NCI-H2196 treated with DMSO at 0.1 percent for 48 hours (cell line): Measurements from ENCODE around the gene OR9Q1.
"Not testable (repeated sequence)": the region's sequence is repeated elsewhere in the genome, so short reads cannot be mapped to it uniquely, and the experiment has no call there.

Source experiments
- DNase-seq: peaks from one replicate; lab custom pipeline; 2025; ENCODE audit not compliant: unreplicated experiment; lab: John Stamatoyannopoulos, UW

Gene OR9Q1, protein sequence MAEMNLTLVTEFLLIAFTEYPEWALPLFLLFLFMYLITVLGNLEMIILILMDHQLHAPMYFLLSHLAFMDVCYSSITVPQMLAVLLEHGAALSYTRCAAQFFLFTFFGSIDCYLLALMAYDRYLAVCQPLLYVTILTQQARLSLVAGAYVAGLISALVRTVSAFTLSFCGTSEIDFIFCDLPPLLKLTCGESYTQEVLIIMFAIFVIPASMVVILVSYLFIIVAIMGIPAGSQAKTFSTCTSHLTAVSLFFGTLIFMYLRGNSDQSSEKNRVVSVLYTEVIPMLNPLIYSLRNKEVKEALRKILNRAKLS

DNA sequence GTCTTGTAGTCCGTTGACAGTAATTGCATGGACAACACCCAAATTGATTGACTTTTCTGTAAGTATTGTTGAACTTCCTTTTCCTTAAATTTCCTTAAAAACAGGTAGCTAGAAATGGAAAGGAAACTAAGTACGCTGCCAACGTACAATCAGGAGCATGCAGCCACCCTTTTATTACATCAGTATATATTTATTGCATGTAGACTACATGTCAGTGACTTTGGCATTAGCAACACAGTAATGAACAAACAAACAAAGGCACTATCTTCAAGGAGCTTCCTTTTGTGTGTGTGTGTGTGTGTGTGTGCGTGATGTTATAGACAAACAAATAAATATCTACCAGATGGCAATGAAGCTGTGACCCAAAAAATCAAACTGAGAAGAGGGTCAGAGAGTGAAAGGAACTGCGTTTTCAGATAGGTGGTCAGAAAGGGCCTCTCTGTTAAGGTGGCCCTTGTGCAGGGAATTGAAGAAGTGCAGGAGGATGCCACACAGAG, at the start of gene OR9Q1:
Gene OR9Q1, plus strand, starts transcription at position 447 of the 497 bp plus-strand sequence. CDS start 155,564 bp downstream, outside the sequence.
- DNase-seq = no peak

DNA sequence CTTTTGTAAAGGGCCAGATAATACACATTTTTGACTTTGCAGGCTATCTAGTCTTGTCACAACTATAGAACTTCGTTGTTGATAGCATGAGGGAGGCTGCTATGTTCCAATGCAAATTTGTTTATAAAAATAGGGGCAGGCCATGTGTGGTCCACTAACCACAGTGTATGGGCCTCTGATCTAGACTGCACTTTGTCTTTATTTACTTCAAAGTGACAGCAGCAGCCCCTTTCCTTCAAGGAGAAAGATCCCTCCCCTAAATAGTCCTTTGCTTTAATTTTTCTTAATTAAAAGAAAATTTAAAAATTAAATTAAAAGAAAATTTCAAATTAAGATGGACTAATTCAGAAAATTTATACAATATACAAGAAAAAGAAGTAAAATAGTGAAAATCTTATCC, 49.5 kb upstream of the OR9Q1 start:
- no peak for DNase-seq

DNA sequence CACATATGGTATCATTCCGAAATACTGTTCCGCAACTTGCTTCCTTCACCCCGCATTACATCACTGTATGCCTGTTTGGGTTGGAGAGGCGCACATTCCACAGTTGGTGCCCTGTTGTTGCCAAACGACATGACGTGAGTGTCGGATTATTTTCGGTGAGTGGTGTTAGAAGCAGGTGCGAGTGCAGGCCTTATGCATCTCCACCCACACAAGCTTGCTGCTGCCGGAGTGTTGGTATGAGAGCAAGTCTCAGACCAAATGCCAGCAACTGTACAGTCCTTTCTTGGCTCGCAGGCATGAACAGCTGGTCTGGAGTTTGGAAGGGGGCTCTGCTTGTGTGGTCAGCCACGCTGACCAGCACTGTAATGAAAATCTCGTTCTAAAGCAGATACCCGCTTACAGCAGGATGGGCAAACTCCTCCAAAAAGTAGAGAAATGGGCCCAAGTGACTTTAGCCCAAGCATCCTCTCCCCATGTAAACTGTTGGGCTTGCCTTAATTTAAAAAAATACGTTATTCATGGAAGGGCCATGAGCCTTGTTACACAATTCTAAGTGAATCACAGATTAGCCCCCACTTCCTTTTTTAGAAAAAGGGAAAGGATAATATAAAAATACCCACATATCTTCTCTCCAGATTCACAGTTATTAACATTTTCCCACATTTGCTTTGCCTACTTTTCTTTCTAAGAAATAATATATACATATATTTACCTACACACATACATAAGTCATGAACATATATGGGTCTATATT, 48.7 kb upstream of the OR9Q1 start:
- DNase-seq = no peak

DNA sequence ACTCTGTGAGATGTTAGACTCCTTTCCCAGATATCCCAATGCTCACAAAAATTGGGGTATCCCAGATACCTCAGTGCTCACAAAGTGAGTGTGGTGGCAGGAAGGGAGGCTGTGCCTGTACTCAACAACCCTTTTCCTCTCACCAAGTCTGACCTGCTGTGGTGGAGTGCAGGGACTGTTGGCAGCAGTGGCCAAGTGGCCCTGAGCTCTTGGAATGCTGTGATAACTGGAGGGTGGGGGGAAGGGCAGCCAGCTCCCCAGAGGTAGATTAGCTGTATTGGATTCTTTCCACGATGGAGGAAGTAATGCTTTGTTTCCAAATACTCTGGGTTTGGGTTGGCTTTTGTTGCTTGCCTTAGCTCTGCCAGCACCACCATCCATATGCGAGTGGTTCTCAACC, 46.0 kb upstream of the OR9Q1 start:
- no peak for DNase-seq

DNA sequence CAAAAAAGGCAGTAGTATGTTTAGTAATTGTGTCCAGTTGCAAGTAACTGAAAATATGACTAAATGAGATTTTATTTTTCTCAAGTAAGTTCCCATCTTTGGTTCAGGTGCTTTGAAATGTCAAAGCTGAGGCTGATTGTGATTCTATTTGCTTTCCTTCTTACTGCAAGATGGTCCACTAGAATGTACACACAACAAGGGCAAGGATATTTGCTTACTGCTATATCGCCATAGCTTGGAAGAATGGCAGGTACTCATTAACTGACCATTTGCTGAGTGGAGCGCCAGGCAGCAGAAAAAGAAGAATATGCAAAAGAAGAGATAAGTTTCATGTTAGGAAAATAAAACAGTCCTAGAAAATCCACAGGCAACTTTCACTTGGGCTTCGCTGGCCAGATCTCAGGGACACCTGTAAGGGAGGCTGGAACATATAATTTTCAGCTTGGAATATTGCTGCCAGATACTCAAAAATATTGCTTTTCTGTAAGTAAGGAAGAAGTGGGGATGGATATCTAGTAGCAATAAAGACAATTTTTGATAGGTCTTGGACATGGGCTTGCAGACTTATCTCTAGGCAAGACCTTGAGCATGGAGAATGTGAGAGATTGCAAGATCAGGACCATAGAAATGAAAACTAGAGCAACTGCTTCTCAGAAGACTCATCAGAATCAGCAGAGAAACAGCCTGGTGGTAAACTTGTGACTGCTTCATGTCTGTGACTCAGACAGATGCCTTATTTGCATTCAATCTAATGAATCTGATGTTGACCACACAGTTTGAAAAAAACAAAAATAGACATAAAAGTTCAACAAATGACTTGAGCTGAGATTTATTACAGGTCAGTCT, 44.8 kb upstream of the OR9Q1 start:
- DNase-seq = no peak

DNA sequence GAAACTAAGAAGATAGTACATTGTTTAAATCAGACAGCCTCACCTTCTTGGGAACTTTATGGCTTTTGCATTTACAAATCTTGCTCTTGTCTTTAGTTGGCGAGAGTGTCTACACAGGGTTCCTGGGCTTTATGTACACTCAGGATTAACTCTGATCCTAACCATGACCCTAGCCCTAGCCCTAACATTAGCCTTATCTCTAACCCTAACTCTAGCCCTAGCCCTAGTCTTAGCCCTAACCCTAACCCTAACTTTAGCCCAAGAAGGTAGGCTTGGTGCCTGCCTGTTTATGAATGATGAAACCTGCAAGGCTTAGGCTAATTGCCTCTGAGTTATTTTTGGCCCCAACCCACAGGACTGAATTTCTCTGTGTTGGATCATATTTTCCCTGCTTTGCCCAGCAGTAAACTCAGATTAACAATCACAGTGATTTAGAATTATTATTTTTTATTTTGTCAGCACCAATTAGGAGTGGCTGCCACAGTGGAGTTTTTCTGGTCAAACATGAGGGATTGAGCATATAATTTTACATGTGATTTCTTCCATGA, 44.1 kb upstream of the OR9Q1 start:
- no peak for DNase-seq

DNA sequence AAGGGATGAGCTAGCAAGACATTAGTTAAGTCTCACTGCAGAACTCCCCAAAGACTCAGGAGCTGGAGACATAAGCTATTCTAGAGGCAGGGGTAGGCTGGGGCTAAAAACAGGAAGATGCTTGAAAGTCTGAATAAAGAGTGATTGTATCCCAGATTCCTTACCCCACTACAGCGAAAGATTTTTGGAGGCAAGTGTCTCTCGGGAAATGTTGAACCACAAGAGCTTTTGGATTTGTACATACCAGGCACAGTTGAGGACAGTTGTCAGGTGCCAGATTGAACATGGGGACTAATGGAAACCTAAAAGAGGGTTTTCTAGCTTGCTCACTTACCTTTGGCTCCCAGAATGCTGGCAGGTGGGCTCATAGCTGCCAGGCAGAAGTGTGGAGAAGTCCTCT, 43.5 kb upstream of the OR9Q1 start:
- no peak for DNase-seq

DNA sequence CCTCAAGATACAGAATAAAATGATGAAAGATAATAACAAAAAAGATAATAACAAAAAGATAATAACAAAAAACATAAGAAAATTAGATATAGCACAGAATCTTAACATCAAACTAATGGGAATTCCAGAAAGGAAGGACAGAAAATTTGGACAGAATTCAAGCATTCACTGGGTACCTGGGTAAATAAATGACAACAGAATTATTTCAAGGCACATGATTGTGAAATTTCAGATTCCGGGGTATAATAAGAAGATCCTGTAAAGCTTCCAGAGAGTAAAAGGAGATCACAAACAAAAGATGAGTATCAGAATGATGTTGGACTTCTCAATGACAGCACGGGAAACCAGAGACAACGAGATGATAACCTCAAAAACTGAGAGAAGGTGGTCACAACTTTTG, 42.1 kb upstream of the OR9Q1 start:
- DNase-seq = no peak

DNA sequence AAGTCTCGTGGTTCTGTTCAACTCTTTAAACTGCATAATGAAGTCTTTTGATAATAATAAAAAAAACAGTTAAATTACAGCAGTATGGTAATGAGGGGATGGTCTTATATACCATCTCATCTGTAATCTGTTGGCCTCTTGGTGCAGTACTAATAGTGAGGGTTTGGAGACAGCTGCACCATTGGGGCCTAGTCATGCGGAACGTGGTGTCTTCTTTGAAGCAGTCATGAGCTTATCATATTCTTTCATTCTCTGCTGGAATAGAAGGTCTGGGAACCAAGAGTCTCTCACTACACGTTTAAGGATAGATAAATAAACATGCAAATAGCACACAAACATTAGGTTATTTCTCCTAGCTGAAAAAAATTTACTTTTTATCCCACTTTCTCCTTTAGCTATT, 40.9 kb upstream of the OR9Q1 start:
- no peak for DNase-seq

DNA sequence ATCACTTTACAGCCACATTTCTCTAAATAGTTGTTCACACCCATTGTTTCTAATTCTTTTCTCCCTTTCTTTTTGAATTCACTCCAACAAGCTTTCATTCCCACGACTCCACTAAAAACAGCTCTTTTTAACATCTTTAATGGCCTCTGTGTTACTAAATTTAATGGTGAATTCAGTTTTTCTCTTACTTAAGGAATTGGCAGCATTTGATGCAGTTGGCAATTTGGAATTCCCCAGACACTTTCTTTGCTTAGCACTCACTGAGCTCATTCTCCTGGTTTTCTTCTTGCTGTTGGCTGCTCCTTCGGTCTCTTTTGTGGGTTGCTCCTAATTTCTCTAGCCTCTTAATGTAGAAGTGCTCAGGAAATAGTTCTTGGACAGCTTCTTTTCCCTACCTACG, 40.5 kb upstream of the OR9Q1 start:
- no peak for DNase-seq

DNA sequence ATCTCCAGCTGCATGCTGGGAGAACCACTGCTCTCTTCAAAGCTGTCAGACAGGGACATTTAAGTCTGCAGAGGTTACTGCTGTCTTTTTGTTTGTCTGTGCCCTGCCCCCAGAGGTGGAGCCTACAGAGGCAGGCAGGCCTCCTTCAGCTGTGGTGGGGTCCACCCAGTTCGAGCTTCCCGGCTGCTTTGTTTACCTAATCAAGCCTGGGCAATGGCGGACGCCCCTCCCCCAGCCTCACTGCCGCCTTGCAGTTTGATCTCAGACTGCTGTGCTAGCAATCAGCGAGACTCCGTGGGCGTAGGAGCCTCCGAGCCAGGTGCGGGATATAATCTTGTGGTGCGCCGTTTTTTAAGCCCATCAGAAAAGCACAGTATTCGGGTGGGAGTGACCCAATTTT, 24.2 kb upstream of the OR9Q1 start:
- DNase-seq = not testable (repeated sequence)

DNA sequence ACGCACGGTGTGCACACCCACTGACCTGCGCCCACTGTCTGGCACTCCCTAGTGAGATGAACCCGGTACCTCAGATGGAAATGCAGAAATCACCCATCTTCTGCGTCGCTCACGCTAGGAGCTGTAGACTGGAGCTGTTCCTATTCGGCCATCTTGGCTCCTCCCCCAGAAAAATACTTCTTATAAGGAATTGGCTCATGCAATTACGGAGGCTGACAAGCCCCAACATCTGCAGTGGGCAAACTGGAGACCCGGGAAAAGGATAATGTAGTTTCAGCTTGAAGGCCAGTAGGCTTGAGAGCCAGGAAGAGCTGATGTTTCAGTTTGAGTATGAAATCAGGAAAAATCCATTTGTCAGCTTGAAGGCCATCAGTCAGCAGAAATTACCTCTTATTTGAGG, 23.7 kb upstream of the OR9Q1 start:
- not testable (repeated sequence) for DNase-seq

DNA sequence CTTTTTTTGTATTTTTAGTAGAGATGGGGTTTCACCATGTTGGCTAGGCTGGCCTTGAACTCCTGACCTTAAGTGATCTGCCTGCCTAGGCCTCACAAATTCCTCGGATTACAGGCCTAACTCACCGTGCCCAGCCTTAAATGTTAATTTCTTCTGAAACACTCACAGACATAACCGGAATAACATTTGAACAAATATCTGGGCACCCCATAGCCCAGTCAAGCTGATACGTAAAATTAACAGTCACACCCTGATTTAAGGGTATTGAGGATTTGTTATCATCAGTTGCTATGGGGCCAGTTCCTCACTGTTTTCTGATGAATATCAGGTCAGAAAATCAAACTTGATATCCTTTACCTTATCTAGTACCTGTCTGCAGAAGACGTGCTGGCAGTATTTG, 23.0 kb upstream of the OR9Q1 start:
- DNase-seq = no peak

DNA sequence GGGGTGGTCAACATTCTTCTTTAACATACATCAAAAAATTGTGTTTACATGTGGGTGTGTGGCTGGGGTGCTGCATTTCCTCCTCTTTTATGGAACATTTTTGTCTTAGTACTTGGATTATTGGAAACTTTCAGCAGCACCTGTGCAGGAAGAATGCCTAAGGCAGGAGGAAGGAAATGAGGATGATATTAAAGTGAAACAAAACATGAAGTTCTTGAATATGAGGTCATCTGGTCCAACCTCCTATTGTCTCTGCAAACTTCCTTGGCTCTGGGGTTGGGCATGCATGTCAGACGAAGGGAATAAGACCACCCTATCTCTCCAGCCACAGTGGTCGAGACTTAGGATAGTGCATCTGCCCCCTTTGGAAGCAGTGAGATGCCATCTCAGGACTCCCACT, 20.6 kb upstream of the OR9Q1 start:
- DNase-seq = no peak

DNA sequence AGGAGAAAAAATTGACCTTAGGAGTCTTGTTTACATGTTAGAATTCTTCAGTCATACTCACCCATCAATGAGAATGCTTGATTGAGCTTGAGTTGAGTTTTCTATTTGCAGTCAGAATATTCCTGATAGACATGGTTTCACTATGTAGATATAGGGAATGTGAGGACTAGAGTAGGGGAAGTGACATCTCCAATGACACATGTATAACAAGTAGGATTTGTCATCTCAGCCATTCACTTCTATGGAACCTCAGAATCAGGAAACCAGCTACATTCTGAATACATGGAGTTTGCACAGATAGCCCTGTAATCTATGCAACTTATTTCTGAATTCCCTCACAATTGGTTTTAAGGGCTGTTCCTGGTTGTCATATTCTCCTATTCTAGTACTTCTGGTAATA, 20.1 kb upstream of the OR9Q1 start:
- no peak for DNase-seq

DNA sequence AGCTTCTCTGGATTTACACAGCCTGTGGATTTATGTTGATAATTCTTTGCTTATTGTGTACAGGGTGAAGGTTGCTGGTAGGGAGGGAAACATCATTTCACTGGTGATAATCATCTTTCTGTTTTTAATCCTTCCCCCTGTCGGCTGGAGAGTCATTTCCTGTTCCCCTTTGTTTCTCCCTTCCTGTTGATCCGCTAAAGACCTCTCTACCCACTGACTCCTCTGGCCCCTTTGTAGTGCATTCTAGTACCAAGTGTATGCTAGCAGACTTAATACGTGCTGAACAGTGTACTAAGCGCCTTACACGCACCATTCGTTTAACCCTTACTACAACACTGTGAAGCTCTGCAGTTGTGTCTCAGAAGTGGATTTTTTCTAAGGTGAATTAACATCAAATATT, 19.0 kb upstream of the OR9Q1 start:
- DNase-seq = no peak

DNA sequence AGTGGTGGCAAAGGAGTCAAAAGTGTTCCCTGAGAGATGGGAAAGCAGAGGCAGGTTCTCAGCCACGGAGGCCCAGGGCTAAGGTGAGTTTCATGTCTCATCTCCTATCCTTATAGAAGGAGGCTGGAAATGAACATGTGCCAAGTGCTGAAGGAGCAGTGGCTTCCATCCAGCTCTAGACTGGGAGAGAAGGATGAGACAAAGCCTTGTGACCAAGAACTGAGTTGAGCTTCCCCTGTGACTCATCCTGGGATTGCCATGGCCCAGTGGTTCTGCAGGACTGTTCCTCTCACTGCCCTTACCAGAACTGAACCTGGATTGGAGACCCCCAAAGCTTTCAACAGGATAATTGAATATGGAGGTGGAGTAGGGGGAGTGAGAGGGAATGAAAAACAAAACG, 16.7 kb upstream of the OR9Q1 start:
- DNase-seq = no peak

DNA sequence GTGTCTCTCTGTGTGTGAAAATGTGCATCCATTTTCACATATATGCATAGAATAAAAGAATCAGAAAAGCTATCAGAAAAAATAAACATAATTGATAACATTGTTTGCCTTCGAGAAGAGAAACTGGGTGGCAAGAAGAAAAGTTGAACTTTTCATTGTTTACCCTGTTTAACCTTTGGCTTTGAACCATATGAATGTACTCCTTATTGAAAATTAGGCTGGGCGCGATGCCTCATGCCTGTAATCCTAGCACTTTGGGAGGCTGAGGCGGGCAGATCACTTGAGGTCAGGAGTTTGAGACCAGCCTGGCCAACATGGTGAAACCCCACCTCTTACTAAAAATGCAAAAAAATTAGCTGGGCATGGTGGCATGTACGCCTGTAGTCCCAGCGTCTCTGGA, 11.9 kb upstream of the OR9Q1 start:
- DNase-seq = no peak

DNA sequence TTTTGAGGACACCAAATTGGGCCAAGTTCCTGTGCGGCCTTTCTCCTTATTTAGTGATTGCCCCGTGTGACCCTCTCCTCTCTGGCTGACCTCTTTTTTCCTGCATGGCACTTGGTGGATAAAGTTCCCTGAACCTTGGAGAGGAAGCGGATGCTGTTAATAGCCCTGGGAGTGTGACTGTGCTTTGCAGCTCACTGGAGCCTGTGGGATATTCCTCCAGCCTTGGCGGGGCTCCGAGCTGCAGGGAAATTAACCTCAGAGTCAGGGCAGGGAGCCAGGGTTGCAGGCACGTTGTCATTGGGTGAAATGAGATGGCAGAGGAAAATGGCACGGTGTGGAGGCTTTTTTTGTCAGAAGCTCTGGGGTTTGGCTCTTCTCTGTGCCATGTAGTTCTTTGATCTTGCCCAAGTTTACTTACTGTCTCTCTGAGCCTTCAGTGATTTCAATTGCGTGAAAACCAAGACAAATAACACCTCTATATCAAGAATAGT, 965 bp downstream of the OR9Q1 start:
- DNase-seq = no peak

DNA sequence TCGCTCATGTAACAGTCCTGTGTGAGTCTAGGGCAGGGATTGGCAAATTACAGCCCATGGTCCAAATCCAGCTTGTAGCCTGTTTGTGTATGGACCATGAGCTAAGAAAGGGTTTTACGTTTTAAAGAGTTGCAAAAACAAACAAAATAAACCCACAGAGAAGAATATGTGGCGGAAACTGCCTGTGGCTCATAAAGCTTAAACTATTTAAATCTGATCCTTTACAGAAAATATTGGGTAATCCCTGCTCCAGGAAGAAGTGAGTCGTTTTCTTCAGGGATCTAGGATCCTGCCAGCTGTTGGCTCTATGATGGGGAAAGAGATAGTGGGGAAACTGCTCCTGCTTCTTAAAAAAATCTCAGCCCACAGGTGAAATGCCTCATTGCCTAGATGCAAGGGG, 3.7 kb downstream of the OR9Q1 start:
- DNase-seq = no peak
